Upper lobe of right lung (tissue), 1 donor: ENCODE measurements around the gene SRRM4. TPM values are rescaled to one million over a fixed set of nuclear protein-coding genes. Genes with fewer than 3 reads are reported as not detected.

Experiments used
- ATAC-seq: fragments of 200-7000 bp; cut with Tn5 transposase; one replicate; pipeline ENCODE4 v1.9.1; 2020; ENCODE audit warnings: mild to moderate bottlenecking, moderate library complexity
- DNase-seq: peaks from one replicate; pipeline ENCODE4 v3.0.0-alpha.2; 2020
- H3K27ac ChIP-seq: fragments of 200-600 bp; one replicate; pipeline ENCODE4 v1.8.0; 2022
- H3K27me3 ChIP-seq: fragments of 200-600 bp; one replicate; pipeline ENCODE4 v1.8.0; 2022; ENCODE audit warnings: mild to moderate bottlenecking
- H3K36me3 ChIP-seq: fragments of 200-600 bp; one replicate; pipeline ENCODE4 v1.8.0; 2022
- H3K4me1 ChIP-seq: fragments of 200-600 bp; one replicate; pipeline ENCODE4 v1.8.0; 2022
- H3K4me3 ChIP-seq: fragments of 200-600 bp; one replicate; pipeline ENCODE4 v1.8.0; 2022; ENCODE audit warnings: mild to moderate bottlenecking
- H3K9me3 ChIP-seq: fragments of 200-600 bp; one replicate; pipeline ENCODE4 v1.8.0; 2022
- CTCF ChIP-seq: fragments of 200-600 bp; IDR thresholded peaks from one replicate; pipeline ENCODE4 v1.8.0; 2022; ENCODE audit warnings: antibody characterized with exemption
- intact Hi-C: fragments of 100-400 bp; cut with DNase I; formaldehyde crosslinking; loops from one replicate; pipeline ENCODE4 v1.11.0; 2022
- total RNA-seq: library from RNA; stranded (reverse); fragmentation: NEBNext Ultra II Directional; extraction: Animal tissue kit (Norgen Biotek cat#: 25700); gene quantifications from one replicate; pipeline ENCODE4 v1.2.1, GENCODE V29; 2021
- donor health status: DM: no; HTN: yes; CAD: no; lungs with severe emphysema.

The SRRM4 gene
- total RNA-seq, 1 donor from 2014 or later = 0.12 TPM

- no peaks in the 10 kb centered on the region for H3K36me3 ChIP-seq
- intact Hi-C loops = no loop called here
- DNase-seq (no peak), ATAC-seq (no peak)
- H3K27ac ChIP-seq = no peak overlapping the region
- H3K4me1 ChIP-seq = no peaks in the 10 kb centered on the region
- no peak overlapping the region for H3K4me3 ChIP-seq
- no peaks in the 10 kb centered on the region for H3K9me3 ChIP-seq
- TF ChIP-seq CTCF = no peak
- H3K27me3 ChIP-seq = no peaks in the 10 kb centered on the region
These were observed 158.1 kb downstream of the SRRM4 start for GRCh38 chr12:119139448-119139847.

GRCh38 chr12:119145367-119145766, 164.0 kb downstream of the SRRM4 start:
- TF ChIP-seq CTCF = no peak
- ATAC-seq = no peak
- intact Hi-C loops = no loop called here

GRCh38 chr12:119147847-119148448, 166.6 kb downstream of the SRRM4 start:
- Histone ChIP-seq H3K9me3 (peaks cover 8% of the 10 kb centered on the region), H3K36me3 (no peaks in the 10 kb centered on the region), H3K4me3 (no peak overlapping the region), H3K27me3 (no peaks in the 10 kb centered on the region), H3K4me1 (no peaks in the 10 kb centered on the region), H3K27ac (no peak overlapping the region)
- intact Hi-C loops = no loop called here
- ATAC-seq (no peak), DNase-seq (no peak)
- TF ChIP-seq CTCF = no peak

More at GRCh38 chr12:119145367-119145766, 164.0 kb downstream of the SRRM4 start:
- Histone ChIP-seq H3K27ac (no peak overlapping the region), H3K27me3 (no peaks in the 10 kb centered on the region), H3K4me3 (no peak overlapping the region), H3K4me1 (no peaks in the 10 kb centered on the region), H3K9me3 (no peaks in the 10 kb centered on the region), H3K36me3 (no peaks in the 10 kb centered on the region)
- no peak for DNase-seq

GRCh38 chr12:119149270-119149669, 167.9 kb downstream of the SRRM4 start:
- TF ChIP-seq CTCF = no peak
- intact Hi-C loops = no loop called here

GRCh38 chr12:119151445-119152026, 170.2 kb downstream of the SRRM4 start:
- Histone ChIP-seq H3K27ac (no peak overlapping the region), H3K4me3 (no peak overlapping the region), H3K4me1 (no peaks in the 10 kb centered on the region), H3K9me3 (peaks cover 8% of the 10 kb centered on the region), H3K36me3 (no peaks in the 10 kb centered on the region), H3K27me3 (no peaks in the 10 kb centered on the region)
- TF ChIP-seq CTCF = no peak
- DNase-seq = no peak
- ATAC-seq = no peak
- intact Hi-C loops = no loop called here

More at GRCh38 chr12:119149270-119149669, 167.9 kb downstream of the SRRM4 start:
- H3K36me3 ChIP-seq = no peaks in the 10 kb centered on the region
- H3K4me1 ChIP-seq = no peaks in the 10 kb centered on the region
- H3K4me3 ChIP-seq = no peak overlapping the region
- H3K9me3 ChIP-seq = peaks cover 8% of the 10 kb centered on the region
- no peak for ATAC-seq
- no peak for DNase-seq
- no peaks in the 10 kb centered on the region for H3K27me3 ChIP-seq
- no peak overlapping the region for H3K27ac ChIP-seq
